OCI-LY3 (cell line): ENCODE data around the gene CCDC17.

Source experiments
- CTCF ChIP-seq: fragments of 200-600, 300-600 bp; sonication (generic); IDR thresholded peaks from 2 replicates; pipeline ENCODE4 v1.5.1; 2014; ENCODE audit warnings: antibody characterized with exemption, low read length, low read depth
- EZH2phosphoT487 ChIP-seq: fragments of 200-600 bp; shearing (Covaris generic); IDR thresholded peaks from 2 replicates; pipeline ENCODE4 v1.6.1; 2018; ENCODE audit warnings: antibody characterized with exemption, mixed run types, low read depth

GRCh38 chr1:45660336-45660735, 36.5 kb upstream of the CCDC17 start:
- TF ChIP-seq CTCF (no peak), EZH2phosphoT487 (no peak)
